ENCODE measurements around the gene ZNF280B.

- no peak for TF ChIP-seq CTCF (IDR thresholded peaks at IDR 0.05; ENCODE audit: borderline replicate concordance, extremely low read depth, low read length, poor library complexity, severe bottlenecking)
- no peak for TF ChIP-seq EZH2 (IDR thresholded peaks at IDR 0.05; ENCODE audit: borderline replicate concordance, low read depth, low read length, severe bottlenecking)
Measured at GRCh38 chr22:22515890-22516289, 7.3 kb upstream of the ZNF280B start.

All from DND-41 (cell line).